Spleen (tissue), 11 donors: ENCODE data around the gene CAPZA2. TPM values are rescaled to one million over a fixed set of nuclear protein-coding genes. Genes with fewer than 3 reads are reported as not detected.

ENCODE experiments used
- DNase-seq: peaks from one replicate; pipeline ENCODE4 v3.0.0-alpha.2; 2020
- H3K27ac ChIP-seq, 8 donors: fragments of 200-600 bp; sonication (generic) in 7 of 8; 1 replicate in 4 of 8; 2 replicates in 4 of 8; pipeline versions ENCODE4 v1.5.0 to v1.8.0; 2016 to 2021; ENCODE audit warnings: inconsistent platforms in 4 of 8, mild to moderate bottlenecking in 4 of 8, moderate library complexity in 1 of 8
- H3K27me3 ChIP-seq, 7 donors: fragments of 200-600 bp; sonication (generic) in 6 of 7; replicated peaks in 1 of 7; 1 replicate in 4 of 7; 2 replicates in 3 of 7; pipeline versions ENCODE4 v1.5.0 to v1.8.0; 2016 to 2021; ENCODE audit warnings: inconsistent platforms in 3 of 7, mild to moderate bottlenecking in 1 of 7
- H3K36me3 ChIP-seq, 6 donors: fragments of 200-600 bp; sonication (generic) in 5 of 6; 1 replicate in 4 of 6; 2 replicates in 2 of 6; pipeline versions ENCODE4 v1.5.0 to v1.8.0; 2016 to 2021; ENCODE audit warnings: inconsistent platforms in 2 of 6
- H3K4me1 ChIP-seq, 6 donors: fragments of 200-600 bp; sonication (generic) in 5 of 6; 1 replicate in 3 of 6; 2 replicates in 3 of 6; pipeline versions ENCODE4 v1.5.0 to v1.8.0; 2016 to 2021; ENCODE audit warnings: inconsistent platforms in 3 of 6
- H3K4me3 ChIP-seq, 8 donors: fragments of 200-600 bp; sonication (generic) in 7 of 8; 1 replicate in 4 of 8; 2 replicates in 4 of 8; pipeline versions ENCODE4 v1.5.0 to v1.8.0; 2016 to 2021; ENCODE audit warnings: inconsistent platforms in 4 of 8, mild to moderate bottlenecking in 4 of 8, moderate library complexity in 2 of 8
- H3K9me3 ChIP-seq, 8 donors: fragments of 200-600 bp; sonication (generic) in 7 of 8; 1 replicate in 4 of 8; 2 replicates in 4 of 8; pipeline versions ENCODE4 v1.5.0 to v1.8.0; 2016 to 2021; ENCODE audit warnings: inconsistent platforms in 4 of 8
- POLR2A ChIP-seq, 3 donors: fragments of 450-650 bp; IDR thresholded peaks; one replicate each; pipeline ENCODE4 v1.5.1; 2017; ENCODE audit warnings: antibody characterized with exemption in 3 of 3, mild to moderate bottlenecking in 1 of 3
- POLR2AphosphoS5 ChIP-seq, 3 donors: sonication (generic); formaldehyde crosslinking; IDR thresholded peaks; one replicate each; pipeline ENCODE4 v1.5.1; 2017; ENCODE audit warnings: antibody characterized with exemption in 3 of 3
- WGBS, 5 donors: extraction: QIAGEN DNeasy Blood & Tissue Kit in 3 of 5; methylation state at CpG; one replicate each; pipeline versions ENCODE4 v1.1.5 to v1.1.7; 2013 to 2018; 5-methylcytosine and 5-hydroxymethylcytosine counted together
- intact Hi-C: fragments of 100-400 bp; cut with DNase I; formaldehyde crosslinking; loops from one replicate; pipeline ENCODE4 v1.15.0; 2023; ENCODE audit warnings: low total_unique reads
- polyA plus RNA-seq, 3 donors: library from polyadenylated mRNA; stranded (reverse); fragments of 200-250 nt; gene quantifications; one replicate each; pipeline ENCODE4 v1.2.1, GENCODE V29; 2013
- total RNA-seq, 7 donors: library from RNA; depleted of rRNA in 3 of 7; stranded (reverse); fragments of >200 nt in 3 of 7; fragmentation: NEBNext Ultra II Directional in 4 of 7; extraction: Animal tissue kit (Norgen Biotek cat#: 25700) in 4 of 7; gene quantifications; one replicate each; pipeline versions ENCODE4 v1.1.0 to v1.2.1, GENCODE V29; 2016 to 2021
- TF ChIP-seq, protein P1 (sequence below), 11 experiments: fragments of 200-600 bp in 7 of 11; fragments of 450-650 bp in 4 of 11; sonication (generic) in 4 of 11; IDR thresholded peaks in 8 of 11; conservative IDR thresholded peaks in 3 of 11; 1 replicate in 7 of 11; 2 replicates in 4 of 11; pipeline versions ENCODE4 v1.4.0 to v1.8.0; 2016 to 2021; ENCODE audit warnings: antibody characterized with exemption in 11 of 11, inconsistent platforms in 4 of 11, mild to moderate bottlenecking in 1 of 11
- donor health status: healthy with polysubstance abuse.
- donor health status: DM: no; HTN: no; CAD: no; lungs with moderate emphysema.
- donor health status: DM: no; HTN: no; CAD: no.
- donor health status: Bipolar disorder and iron deficiency.
- donor health status: healthy.
- donor health status: DM: no; HTN: no; CAD: no.
- donor health status: DM: yes; HTN: yes; CAD: no.

CAPZA2 gene
- total and polyA plus RNA-seq, 10 donors = 27.6 to 263 (median 124) TPM

DNA sequence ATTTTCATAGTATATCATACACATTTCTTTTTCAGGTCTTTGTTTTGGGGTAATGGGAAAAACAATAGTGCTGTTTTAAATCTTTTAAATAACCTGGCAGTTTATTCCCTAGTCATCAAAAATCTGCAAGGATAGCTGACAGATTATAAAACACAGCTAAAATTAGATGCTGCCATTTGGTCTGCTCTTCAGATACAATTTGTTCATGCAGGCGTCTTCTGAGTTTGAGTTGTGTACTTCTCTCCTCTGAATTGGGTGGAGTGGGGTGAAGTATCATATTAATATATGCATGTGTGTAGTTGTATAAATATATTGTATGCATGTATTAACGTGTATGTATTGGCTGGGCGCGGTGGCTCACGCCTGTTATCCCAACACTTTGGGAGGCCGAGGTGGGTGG lies 48.0 kb downstream of the CAPZA2 start:
- Histone ChIP-seq H3K4me1 (no peaks in the 10 kb centered on the region), H3K4me3 (no peak overlapping the region), H3K9me3 (no peaks in the 10 kb centered on the region), H3K27ac (no peak overlapping the region), H3K36me3 (peaks cover 3 to 100% (median 60%) of the 10 kb centered on the region in 6 donors), H3K27me3 (no peaks in the 10 kb centered on the region)
- TF ChIP-seq POLR2A (IDR thresholded peaks at IDR 0.05) (no peak), POLR2AphosphoS5 (IDR thresholded peaks at IDR 0.05) (no peak)
- TF ChIP-seq, protein P1, sequence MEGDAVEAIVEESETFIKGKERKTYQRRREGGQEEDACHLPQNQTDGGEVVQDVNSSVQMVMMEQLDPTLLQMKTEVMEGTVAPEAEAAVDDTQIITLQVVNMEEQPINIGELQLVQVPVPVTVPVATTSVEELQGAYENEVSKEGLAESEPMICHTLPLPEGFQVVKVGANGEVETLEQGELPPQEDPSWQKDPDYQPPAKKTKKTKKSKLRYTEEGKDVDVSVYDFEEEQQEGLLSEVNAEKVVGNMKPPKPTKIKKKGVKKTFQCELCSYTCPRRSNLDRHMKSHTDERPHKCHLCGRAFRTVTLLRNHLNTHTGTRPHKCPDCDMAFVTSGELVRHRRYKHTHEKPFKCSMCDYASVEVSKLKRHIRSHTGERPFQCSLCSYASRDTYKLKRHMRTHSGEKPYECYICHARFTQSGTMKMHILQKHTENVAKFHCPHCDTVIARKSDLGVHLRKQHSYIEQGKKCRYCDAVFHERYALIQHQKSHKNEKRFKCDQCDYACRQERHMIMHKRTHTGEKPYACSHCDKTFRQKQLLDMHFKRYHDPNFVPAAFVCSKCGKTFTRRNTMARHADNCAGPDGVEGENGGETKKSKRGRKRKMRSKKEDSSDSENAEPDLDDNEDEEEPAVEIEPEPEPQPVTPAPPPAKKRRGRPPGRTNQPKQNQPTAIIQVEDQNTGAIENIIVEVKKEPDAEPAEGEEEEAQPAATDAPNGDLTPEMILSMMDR (IDR thresholded peaks at IDR 0.05 in 8 of 11, conservative IDR thresholded peaks at IDR 0.05 in 3 of 11) = no peak
- intact Hi-C loops = no loop called here
- no peak for DNase-seq
- WGBS, 5 donors = 96 to 99% (median 97%) methylated on average over 6 of the region's 6 CpGs

DNA sequence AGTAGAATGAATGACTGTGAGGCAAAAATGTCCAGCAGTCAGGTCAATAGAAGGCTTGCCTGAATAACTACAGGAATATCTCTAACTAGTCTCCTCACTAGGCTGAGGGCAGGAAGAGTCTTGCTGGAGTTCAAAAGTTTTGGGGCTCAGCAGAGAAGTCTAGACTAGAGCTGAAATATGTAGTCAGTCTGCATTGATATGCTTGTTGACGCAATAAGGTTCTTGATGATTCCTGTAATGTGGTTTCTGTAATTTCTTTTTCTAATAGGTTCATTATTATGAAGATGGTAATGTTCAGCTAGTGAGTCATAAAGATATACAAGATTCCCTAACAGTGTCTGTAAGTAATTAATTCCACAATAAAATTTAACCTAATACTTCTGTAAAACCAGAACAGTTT lies 49.4 kb downstream of the CAPZA2 start:
- Histone ChIP-seq H3K27ac (no peak overlapping the region), H3K27me3 (no peaks in the 10 kb centered on the region), H3K36me3 (peaks cover 3 to 100% (median 66%) of the 10 kb centered on the region in 6 donors), H3K4me3 (no peak overlapping the region), H3K4me1 (no peaks in the 10 kb centered on the region), H3K9me3 (no peaks in the 10 kb centered on the region)
- TF ChIP-seq POLR2AphosphoS5 (IDR thresholded peaks at IDR 0.05) (no peak), POLR2A (IDR thresholded peaks at IDR 0.05) (no peak)
- TF ChIP-seq, protein P1 (IDR thresholded peaks at IDR 0.05 in 8 of 11, conservative IDR thresholded peaks at IDR 0.05 in 3 of 11) = no peak
- intact Hi-C loops = no loop called here
- no peak for DNase-seq
- 96 to 100% (median 96%) methylated on average over 1 of the region's 1 CpG for WGBS, 5 donors

DNA sequence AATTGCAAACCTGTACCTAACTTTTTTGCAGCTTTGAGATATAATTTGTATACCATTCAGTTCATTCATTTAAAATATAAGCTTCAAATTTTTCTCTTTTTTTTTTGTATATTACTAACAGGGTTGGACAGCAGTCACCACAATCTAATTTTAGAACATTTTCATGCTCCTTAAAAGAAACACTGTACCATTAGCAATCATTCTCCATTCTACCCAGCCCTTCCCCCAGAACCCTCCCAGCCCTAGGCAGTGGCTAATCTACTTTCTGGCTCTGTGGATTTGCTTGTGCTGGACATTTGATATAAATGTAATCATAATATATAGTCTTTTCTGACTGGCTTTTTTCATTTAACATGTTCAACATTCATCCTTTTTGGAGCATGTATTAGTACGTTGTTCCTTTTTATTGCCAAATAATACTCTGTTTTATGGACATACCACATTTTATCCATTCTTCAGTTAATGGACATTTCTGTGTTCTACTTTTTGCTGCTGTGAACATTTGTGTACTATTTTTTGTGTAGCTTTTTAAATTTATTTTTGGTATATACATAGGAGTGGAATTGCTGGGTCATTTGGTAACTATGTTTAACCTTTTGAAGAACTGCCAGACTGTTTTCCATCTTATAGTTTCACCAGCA lies 50.0 kb downstream of the CAPZA2 start:
- Histone ChIP-seq H3K27me3 (no peaks in the 10 kb centered on the region), H3K27ac (no peak overlapping the region), H3K9me3 (no peaks in the 10 kb centered on the region), H3K4me3 (no peak overlapping the region), H3K36me3 (peaks cover 3 to 100% (median 69%) of the 10 kb centered on the region in 6 donors), H3K4me1 (no peaks in the 10 kb centered on the region)
- DNase-seq = no peak
- TF ChIP-seq POLR2A (IDR thresholded peaks at IDR 0.05) (no peak), POLR2AphosphoS5 (IDR thresholded peaks at IDR 0.05) (no peak)
- TF ChIP-seq, protein P1 (IDR thresholded peaks at IDR 0.05 in 8 of 11, conservative IDR thresholded peaks at IDR 0.05 in 3 of 11) = no peak
- 98 to 100% (median 100%) methylated on average over 1 of the region's 1 CpG for WGBS, 5 donors
- intact Hi-C loops = no loop called here

DNA sequence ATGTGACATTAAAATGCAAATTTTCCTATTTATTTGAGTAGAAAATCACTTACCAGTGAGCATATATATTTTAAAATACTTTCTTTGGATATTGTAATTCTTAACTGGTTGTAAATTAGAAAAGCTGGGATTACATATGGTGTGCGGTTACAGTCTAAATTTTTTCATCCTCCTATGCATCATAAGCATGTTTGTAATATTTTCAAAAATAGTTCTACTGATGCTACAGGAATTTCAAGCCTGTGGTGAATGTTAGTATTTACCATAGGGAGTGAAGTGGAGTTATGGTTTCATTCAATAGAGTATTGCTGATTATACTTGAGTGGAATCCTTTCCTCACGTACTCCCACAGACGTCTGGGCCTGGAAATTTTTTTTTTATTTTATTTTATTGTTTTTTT lies 56.3 kb downstream of the CAPZA2 start:
- H3K4me3 ChIP-seq = no peak overlapping the region
- WGBS, 5 donors = 95 to 98% (median 97%) methylated on average over 3 of the region's 3 CpGs
- H3K4me1 ChIP-seq = peaks cover 0 to 5% (median under 1%) of the 10 kb centered on the region in 6 donors
- no peak for DNase-seq
- no peak overlapping the region for H3K27ac ChIP-seq
- H3K9me3 ChIP-seq = no peaks in the 10 kb centered on the region
- no peaks in the 10 kb centered on the region for H3K27me3 ChIP-seq
- no peak for TF ChIP-seq POLR2A (IDR thresholded peaks at IDR 0.05)
- H3K36me3 ChIP-seq = peaks cover 0 to 81% (median 42%) of the 10 kb centered on the region in 6 donors
- intact Hi-C loops = no loop called here
